WTC11 (cell line): ENCODE measurements around the gene CALML3. TPM values are rescaled to one million over a fixed set of nuclear protein-coding genes. Genes with fewer than 3 reads are reported as not detected.

Experiments
- ATAC-seq: fragments of 200-7000 bp; cut with Tn5 transposase; 2 replicates; pipeline ENCODE4 v1.10.0; 2021; ENCODE audit warnings: mild to moderate bottlenecking, moderate library complexity
- CTCF ChIA-PET: fragments of 300-600 bp; sonication (Branson Sonifier 250); formaldehyde crosslinking; loops from one replicate; lab custom pipeline; 2021; ENCODE audit warnings: antibody characterized with exemption; lab: Charles Lee
- POLR2A ChIA-PET: fragments of 350-600 bp; sonication (Branson Sonifier 250); formaldehyde crosslinking; loops from one replicate; lab custom pipeline; 2021; ENCODE audit warnings: antibody characterized with exemption; lab: Charles Lee
- DNase-seq: peaks from one replicate; pipeline ENCODE4 v3.0.0; 2021; ENCODE audit warnings: low spot score
- H3K27ac Mint-ChIP-seq: 2 replicates; pipeline ENCODE4 v1.8.0; 2021; ENCODE audit warnings: mixed read lengths
- H3K27me3 Mint-ChIP-seq: 2 replicates; pipeline ENCODE4 v1.8.0; 2021; ENCODE audit warnings: low read depth, mild to moderate bottlenecking, moderate library complexity, mixed read lengths
- H3K36me3 Mint-ChIP-seq: 2 replicates; pipeline ENCODE4 v1.8.0; 2021; ENCODE audit warnings: mixed read lengths
- H3K4me1 Mint-ChIP-seq: 2 replicates; pipeline ENCODE4 v1.8.0; 2022; ENCODE audit warnings: mixed read lengths
- H3K4me3 Mint-ChIP-seq: 2 replicates; pipeline ENCODE4 v1.8.0; 2021; ENCODE audit warnings: mild to moderate bottlenecking, moderate library complexity, mixed read lengths
- H3K9me3 Mint-ChIP-seq: 2 replicates; pipeline ENCODE4 v1.8.0; 2021; ENCODE audit warnings: mixed read lengths
- CBFB ChIP-seq: sonication (generic); formaldehyde crosslinking; IDR thresholded peaks from 2 replicates; pipeline ENCODE4 v1.8.1; 2022; ENCODE audit warnings: mild to moderate bottlenecking, low read depth, missing genetic modification reagents
- ELF4 ChIP-seq: sonication (generic); formaldehyde crosslinking; IDR thresholded peaks from 2 replicates; pipeline ENCODE4 v1.8.1; 2022; ENCODE audit warnings: low read depth, mild to moderate bottlenecking, moderate library complexity, missing genetic modification reagents
- FOXK1 ChIP-seq: sonication (generic); formaldehyde crosslinking; IDR thresholded peaks from 2 replicates; pipeline ENCODE4 v1.8.0; 2022; ENCODE audit warnings: mild to moderate bottlenecking, moderate library complexity, missing genetic modification reagents
- MXD4 ChIP-seq: fragments of 250-450 bp; sonication (Bioruptor Pico); IDR thresholded peaks from 2 replicates; pipeline ENCODE4 v1.8.0; 2021; ENCODE audit warnings: mild to moderate bottlenecking, moderate library complexity, borderline replicate concordance
- NR2C2 ChIP-seq: sonication (generic); formaldehyde crosslinking; IDR thresholded peaks from 2 replicates; pipeline ENCODE4 v1.8.0; 2022; ENCODE audit warnings: mild to moderate bottlenecking, missing genetic modification reagents
- PRDM15 ChIP-seq: sonication (generic); formaldehyde crosslinking; IDR thresholded peaks from 2 replicates; pipeline ENCODE4 v1.8.0; 2022; ENCODE audit warnings: missing genetic modification reagents
- RELA ChIP-seq: sonication (generic); formaldehyde crosslinking; IDR thresholded peaks from 2 replicates; pipeline ENCODE4 v1.8.1; 2022; ENCODE audit warnings: missing genetic modification reagents, mild to moderate bottlenecking, borderline replicate concordance
- SOX15 ChIP-seq: fragments of 250-450 bp; sonication (Bioruptor Pico); IDR thresholded peaks from 2 replicates; pipeline ENCODE4 v1.9.0; 2021; ENCODE audit warnings: mild to moderate bottlenecking
- TCF7 ChIP-seq: sonication (generic); formaldehyde crosslinking; IDR thresholded peaks from 2 replicates; pipeline ENCODE4 v1.8.0; 2022; ENCODE audit warnings: mild to moderate bottlenecking, low read depth, missing genetic modification reagents, moderate library complexity
- TEAD4 ChIP-seq: sonication (generic); formaldehyde crosslinking; IDR thresholded peaks from 2 replicates; pipeline ENCODE4 v1.8.0; 2022; ENCODE audit warnings: mild to moderate bottlenecking, missing genetic modification reagents
- ZNF138 ChIP-seq: sonication (generic); formaldehyde crosslinking; conservative IDR thresholded peaks from 2 replicates; pipeline ENCODE4 v1.8.1; 2022; ENCODE audit warnings: mild to moderate bottlenecking, moderate library complexity, missing genetic modification reagents
- ZNF232 ChIP-seq: sonication (generic); formaldehyde crosslinking; IDR thresholded peaks from 2 replicates; pipeline ENCODE4 v1.8.0; 2022; ENCODE audit warnings: mild to moderate bottlenecking, missing genetic modification reagents
- ZNF423 ChIP-seq: fragments of 250-450 bp; sonication (Bioruptor Pico); IDR thresholded peaks from 2 replicates; pipeline ENCODE4 v2.1.2; 2022; ENCODE audit warnings: mild to moderate bottlenecking, moderate library complexity
- ZNF671 ChIP-seq: fragments of 250-450 bp; sonication (Bioruptor Pico); IDR thresholded peaks from 2 replicates; pipeline ENCODE4 v1.8.0; 2021; ENCODE audit warnings: mild to moderate bottlenecking
- total RNA-seq: library from RNA; stranded (reverse); gene quantifications from 3 replicates; pipeline ENCODE4 v1.2.3, GENCODE V29; 2021
- TF ChIP-seq, protein P1 (sequence below): sonication (generic); formaldehyde crosslinking; IDR thresholded peaks from 2 replicates; pipeline ENCODE4 v1.8.0; 2023; ENCODE audit warnings: missing genetic modification reagents, mild to moderate bottlenecking, borderline replicate concordance
- TF ChIP-seq, protein P2 (sequence below): fragments of 250-450 bp; sonication (Bioruptor Pico); IDR thresholded peaks from 2 replicates; pipeline ENCODE4 v1.9.0; 2021; ENCODE audit warnings: moderate library complexity, mild to moderate bottlenecking, inconsistent platforms, borderline replicate concordance
- TF ChIP-seq, protein P3 (sequence below): fragments of 250-450 bp; sonication (Bioruptor Pico); IDR thresholded peaks from 2 replicates; pipeline ENCODE4 v1.9.0; 2021; ENCODE audit warnings: mild to moderate bottlenecking
- TF ChIP-seq, protein P4 (sequence below): sonication (generic); formaldehyde crosslinking; IDR thresholded peaks from 2 replicates; pipeline ENCODE4 v1.8.1; 2023; ENCODE audit warnings: mild to moderate bottlenecking, missing genetic modification reagents
- TF ChIP-seq, protein P5 (sequence below): sonication (generic); formaldehyde crosslinking; IDR thresholded peaks from 2 replicates; pipeline ENCODE4 v1.8.0; 2022; ENCODE audit warnings: mild to moderate bottlenecking, missing genetic modification reagents

Gene CALML3
- total RNA-seq, 1 experiment from 2014 or later, result not detected

DNA sequence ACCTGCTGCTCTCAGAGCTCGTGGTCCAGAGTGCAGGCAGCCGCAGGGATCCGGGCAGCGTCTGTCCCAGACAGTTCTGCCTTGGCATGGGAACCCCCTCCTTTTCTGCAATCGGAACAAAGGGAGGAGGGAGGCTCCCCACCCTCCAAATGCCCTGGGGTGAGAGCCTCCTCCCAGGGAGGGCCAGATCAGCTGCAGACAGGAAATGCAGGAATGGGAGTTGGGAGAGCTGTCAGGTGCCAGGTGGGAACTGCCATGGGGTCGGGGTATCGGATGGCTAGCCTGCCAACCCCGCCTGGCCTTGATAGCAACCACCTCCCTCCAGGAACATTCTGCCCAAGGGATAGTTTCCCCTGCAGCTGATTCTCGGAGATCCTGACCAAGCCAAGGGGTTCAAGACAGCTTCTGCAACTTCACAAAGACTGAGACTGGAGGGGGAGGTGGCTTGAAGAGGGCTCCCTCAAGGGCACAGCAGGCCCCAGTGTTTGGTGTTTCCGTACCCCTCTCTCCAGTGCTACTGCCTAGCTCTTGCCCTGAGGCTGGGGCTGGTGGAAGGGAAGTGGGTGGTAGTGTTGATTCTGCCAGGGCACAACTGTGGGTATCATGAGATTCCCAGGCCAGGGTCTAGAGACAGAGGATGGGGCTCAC is 25.1 kb upstream of the CALML3 start, which contains the start of gene CALML5:
CALML5 (minus strand) TSS at position 78 of the 648 bp plus-strand sequence. CDS start 132 bp downstream, outside the sequence.
- ChIA-PET CTCF (interaction anchor here (1.6 kb wide), 2 partner anchors 123 to 130 kb away, joined by 5 to 8 read pairs; no protein-coding TSS in a partner anchor), POLR2A (no interaction called here)
- TF ChIP-seq ELF4 (no peak), TEAD4 (no peak), RELA (CRISPR knock-in tag) (no peak), ZNF671 (no peak), TCF7 (CRISPR knock-in tag) (no peak)
- TF ChIP-seq, protein P1, sequence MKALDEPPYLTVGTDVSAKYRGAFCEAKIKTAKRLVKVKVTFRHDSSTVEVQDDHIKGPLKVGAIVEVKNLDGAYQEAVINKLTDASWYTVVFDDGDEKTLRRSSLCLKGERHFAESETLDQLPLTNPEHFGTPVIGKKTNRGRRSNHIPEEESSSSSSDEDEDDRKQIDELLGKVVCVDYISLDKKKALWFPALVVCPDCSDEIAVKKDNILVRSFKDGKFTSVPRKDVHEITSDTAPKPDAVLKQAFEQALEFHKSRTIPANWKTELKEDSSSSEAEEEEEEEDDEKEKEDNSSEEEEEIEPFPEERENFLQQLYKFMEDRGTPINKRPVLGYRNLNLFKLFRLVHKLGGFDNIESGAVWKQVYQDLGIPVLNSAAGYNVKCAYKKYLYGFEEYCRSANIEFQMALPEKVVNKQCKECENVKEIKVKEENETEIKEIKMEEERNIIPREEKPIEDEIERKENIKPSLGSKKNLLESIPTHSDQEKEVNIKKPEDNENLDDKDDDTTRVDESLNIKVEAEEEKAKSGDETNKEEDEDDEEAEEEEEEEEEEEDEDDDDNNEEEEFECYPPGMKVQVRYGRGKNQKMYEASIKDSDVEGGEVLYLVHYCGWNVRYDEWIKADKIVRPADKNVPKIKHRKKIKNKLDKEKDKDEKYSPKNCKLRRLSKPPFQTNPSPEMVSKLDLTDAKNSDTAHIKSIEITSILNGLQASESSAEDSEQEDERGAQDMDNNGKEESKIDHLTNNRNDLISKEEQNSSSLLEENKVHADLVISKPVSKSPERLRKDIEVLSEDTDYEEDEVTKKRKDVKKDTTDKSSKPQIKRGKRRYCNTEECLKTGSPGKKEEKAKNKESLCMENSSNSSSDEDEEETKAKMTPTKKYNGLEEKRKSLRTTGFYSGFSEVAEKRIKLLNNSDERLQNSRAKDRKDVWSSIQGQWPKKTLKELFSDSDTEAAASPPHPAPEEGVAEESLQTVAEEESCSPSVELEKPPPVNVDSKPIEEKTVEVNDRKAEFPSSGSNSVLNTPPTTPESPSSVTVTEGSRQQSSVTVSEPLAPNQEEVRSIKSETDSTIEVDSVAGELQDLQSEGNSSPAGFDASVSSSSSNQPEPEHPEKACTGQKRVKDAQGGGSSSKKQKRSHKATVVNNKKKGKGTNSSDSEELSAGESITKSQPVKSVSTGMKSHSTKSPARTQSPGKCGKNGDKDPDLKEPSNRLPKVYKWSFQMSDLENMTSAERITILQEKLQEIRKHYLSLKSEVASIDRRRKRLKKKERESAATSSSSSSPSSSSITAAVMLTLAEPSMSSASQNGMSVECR (CRISPR knock-in tag), result no peak
- TF ChIP-seq, protein P2, sequence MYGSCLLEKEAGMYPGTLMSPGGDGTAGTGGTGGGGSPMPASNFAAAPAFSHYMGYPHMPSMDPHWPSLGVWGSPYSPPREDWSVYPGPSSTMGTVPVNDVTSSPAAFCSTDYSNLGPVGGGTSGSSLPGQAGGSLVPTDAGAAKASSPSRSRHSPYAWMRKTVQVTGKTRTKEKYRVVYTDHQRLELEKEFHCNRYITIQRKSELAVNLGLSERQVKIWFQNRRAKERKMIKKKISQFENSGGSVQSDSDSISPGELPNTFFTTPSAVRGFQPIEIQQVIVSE (CRISPR knock-in tag), result no peak
- Mint-ChIP-seq H3K27ac (no peak within 1 kb of the TSS), H3K9me3 (no peaks in the 10 kb centered on the region), H3K4me1 (peaks cover 14% of the 10 kb centered on the region), H3K36me3 (no peaks in the 10 kb centered on the region), H3K4me3 (no peak within 1 kb of the TSS), H3K27me3 (no peaks in the 10 kb centered on the region)
- no peak for ATAC-seq
- no peak for DNase-seq

DNA sequence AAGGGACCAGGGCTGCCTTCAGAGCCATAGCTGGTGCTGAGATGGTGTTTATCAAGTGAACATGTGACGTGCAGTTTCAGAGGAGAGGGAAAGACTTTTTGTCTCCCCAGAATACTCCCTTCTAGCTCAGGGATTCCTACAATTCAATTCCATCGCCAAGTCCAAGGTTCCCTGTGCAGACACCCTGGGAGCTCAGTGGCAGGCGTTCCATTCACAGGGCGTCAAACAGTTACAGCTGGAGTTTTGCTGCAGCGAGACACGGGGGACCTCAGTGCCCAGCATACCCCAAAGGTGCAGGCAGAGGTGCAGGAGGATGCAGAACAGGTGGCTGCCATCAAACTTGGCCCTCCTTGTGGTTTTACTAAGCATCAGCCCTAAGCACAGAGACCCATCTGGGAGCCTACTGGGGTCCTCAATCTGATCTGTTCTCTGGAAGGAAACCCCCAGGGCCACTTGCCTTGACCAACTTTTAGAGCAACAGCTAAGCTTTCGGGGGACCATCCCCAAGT is 24.5 kb upstream of the CALML3 start:
- CTCF ChIA-PET, result interaction anchor here (0.8 to 1.6 kb wide), 4 partner anchors 11 to 129 kb away, joined by 3 to 8 read pairs (median 4); no protein-coding TSS in a partner anchor
- Mint-ChIP-seq H3K27me3 (no peaks in the 10 kb centered on the region), H3K4me1 (peaks cover 14% of the 10 kb centered on the region), H3K27ac (no peak overlapping the region), H3K9me3 (no peaks in the 10 kb centered on the region), H3K4me3 (no peak overlapping the region), H3K36me3 (no peaks in the 10 kb centered on the region)
- POLR2A ChIA-PET, result no interaction called here
- DNase-seq (no peak), ATAC-seq (no peak)
- TF ChIP-seq ZNF423 (no peak), ELF4 (no peak), PRDM15 (no peak), MXD4 (CRISPR knock-in tag) (no peak), ZNF138 (CRISPR knock-in tag) (no peak), ZNF232 (CRISPR knock-in tag) (no peak), NR2C2 (CRISPR knock-in tag) (no peak), CBFB (CRISPR knock-in tag) (no peak), SOX15 (CRISPR knock-in tag) (no peak), FOXK1 (CRISPR knock-in tag) (no peak)
- TF ChIP-seq, protein P3, sequence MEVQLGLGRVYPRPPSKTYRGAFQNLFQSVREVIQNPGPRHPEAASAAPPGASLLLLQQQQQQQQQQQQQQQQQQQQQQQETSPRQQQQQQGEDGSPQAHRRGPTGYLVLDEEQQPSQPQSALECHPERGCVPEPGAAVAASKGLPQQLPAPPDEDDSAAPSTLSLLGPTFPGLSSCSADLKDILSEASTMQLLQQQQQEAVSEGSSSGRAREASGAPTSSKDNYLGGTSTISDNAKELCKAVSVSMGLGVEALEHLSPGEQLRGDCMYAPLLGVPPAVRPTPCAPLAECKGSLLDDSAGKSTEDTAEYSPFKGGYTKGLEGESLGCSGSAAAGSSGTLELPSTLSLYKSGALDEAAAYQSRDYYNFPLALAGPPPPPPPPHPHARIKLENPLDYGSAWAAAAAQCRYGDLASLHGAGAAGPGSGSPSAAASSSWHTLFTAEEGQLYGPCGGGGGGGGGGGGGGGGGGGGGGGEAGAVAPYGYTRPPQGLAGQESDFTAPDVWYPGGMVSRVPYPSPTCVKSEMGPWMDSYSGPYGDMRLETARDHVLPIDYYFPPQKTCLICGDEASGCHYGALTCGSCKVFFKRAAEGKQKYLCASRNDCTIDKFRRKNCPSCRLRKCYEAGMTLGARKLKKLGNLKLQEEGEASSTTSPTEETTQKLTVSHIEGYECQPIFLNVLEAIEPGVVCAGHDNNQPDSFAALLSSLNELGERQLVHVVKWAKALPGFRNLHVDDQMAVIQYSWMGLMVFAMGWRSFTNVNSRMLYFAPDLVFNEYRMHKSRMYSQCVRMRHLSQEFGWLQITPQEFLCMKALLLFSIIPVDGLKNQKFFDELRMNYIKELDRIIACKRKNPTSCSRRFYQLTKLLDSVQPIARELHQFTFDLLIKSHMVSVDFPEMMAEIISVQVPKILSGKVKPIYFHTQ, result no peak
- TF ChIP-seq, protein P4, sequence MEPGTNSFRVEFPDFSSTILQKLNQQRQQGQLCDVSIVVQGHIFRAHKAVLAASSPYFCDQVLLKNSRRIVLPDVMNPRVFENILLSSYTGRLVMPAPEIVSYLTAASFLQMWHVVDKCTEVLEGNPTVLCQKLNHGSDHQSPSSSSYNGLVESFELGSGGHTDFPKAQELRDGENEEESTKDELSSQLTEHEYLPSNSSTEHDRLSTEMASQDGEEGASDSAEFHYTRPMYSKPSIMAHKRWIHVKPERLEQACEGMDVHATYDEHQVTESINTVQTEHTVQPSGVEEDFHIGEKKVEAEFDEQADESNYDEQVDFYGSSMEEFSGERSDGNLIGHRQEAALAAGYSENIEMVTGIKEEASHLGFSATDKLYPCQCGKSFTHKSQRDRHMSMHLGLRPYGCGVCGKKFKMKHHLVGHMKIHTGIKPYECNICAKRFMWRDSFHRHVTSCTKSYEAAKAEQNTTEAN (CRISPR knock-in tag), result no peak
- TF ChIP-seq, protein P5, sequence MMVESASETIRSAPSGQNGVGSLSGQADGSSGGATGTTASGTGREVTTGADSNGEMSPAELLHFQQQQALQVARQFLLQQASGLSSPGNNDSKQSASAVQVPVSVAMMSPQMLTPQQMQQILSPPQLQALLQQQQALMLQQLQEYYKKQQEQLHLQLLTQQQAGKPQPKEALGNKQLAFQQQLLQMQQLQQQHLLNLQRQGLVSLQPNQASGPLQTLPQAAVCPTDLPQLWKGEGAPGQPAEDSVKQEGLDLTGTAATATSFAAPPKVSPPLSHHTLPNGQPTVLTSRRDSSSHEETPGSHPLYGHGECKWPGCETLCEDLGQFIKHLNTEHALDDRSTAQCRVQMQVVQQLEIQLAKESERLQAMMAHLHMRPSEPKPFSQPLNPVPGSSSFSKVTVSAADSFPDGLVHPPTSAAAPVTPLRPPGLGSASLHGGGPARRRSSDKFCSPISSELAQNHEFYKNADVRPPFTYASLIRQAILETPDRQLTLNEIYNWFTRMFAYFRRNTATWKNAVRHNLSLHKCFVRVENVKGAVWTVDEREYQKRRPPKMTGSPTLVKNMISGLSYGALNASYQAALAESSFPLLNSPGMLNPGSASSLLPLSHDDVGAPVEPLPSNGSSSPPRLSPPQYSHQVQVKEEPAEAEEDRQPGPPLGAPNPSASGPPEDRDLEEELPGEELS, result no peak
